ENCODE measurements around the gene EXOC3L1. TPM values are rescaled to one million over a fixed set of nuclear protein-coding genes. Genes with fewer than 3 reads are reported as not detected.

EXOC3L1 gene
- total RNA-seq, 1 donor from 2014 or later: 3.9 TPM

GRCh38 chr16:67193536-67193935 is 3.6 kb upstream of the EXOC3L1 start:
- TF ChIP-seq CTCF (IDR thresholded peaks at IDR 0.05; ENCODE audit: borderline replicate concordance): no peak
- peaks cover 55% of the 10 kb centered on the region for H3K4me1 ChIP-seq
- intact Hi-C loops (cut with micrococcal nuclease): no loop called here
- DNase-seq: no peak
- H3K36me3 ChIP-seq: peaks cover 48% of the 10 kb centered on the region
- no peaks in the 10 kb centered on the region for H3K27me3 ChIP-seq (ENCODE audit: low read depth)
- H3K27ac ChIP-seq (replicated peaks): no peak overlapping the region
- no peaks in the 10 kb centered on the region for H3K9me3 ChIP-seq (replicated peaks)
- peak overlapping the region; percentile 86 for H3K4me3 ChIP-seq

- peaks cover 42% of the 10 kb centered on the region for H3K36me3 ChIP-seq
- DNase-seq: no peak
- H3K27ac ChIP-seq (replicated peaks): peak overlapping the region; percentile 88
- peaks cover 48% of the 10 kb centered on the region for H3K4me1 ChIP-seq
- H3K27me3 ChIP-seq (ENCODE audit: low read depth): no peaks in the 10 kb centered on the region
- no peaks in the 10 kb centered on the region for H3K9me3 ChIP-seq (replicated peaks)
- intact Hi-C loops (cut with micrococcal nuclease): no loop called here
- no peak for TF ChIP-seq CTCF (IDR thresholded peaks at IDR 0.05; ENCODE audit: borderline replicate concordance)
- H3K4me3 ChIP-seq: peak overlapping the region; percentile 86
These were observed 2.9 kb upstream of the EXOC3L1 start for GRCh38 chr16:67192781-67193361.

- Histone ChIP-seq H3K27ac (replicated peaks) (peak within 1 kb of the TSS; percentile 88), H3K36me3 (peaks cover 35% of the 10 kb centered on the region)
- intact Hi-C loops (cut with micrococcal nuclease): no loop called here
These were observed 2.2 kb upstream of the EXOC3L1 start, which contains the start of gene E2F4 for GRCh38 chr16:67191995-67192681. Gene E2F4, plus strand, starts transcription at chr16:67192155. Its CDS starts 73 bp downstream, at chr16:67192228.

GRCh38 chr16:67191411-67191994 is 1.6 kb upstream of the EXOC3L1 start:
- TF ChIP-seq CTCF (IDR thresholded peaks at IDR 0.05; ENCODE audit: borderline replicate concordance): no peak
- intact Hi-C loops (cut with micrococcal nuclease): no loop called here
- Histone ChIP-seq H3K27ac (replicated peaks) (peak overlapping the region; percentile 88), H3K9me3 (replicated peaks) (no peaks in the 10 kb centered on the region), H3K36me3 (peaks cover 29% of the 10 kb centered on the region), H3K27me3 (ENCODE audit: low read depth) (no peaks in the 10 kb centered on the region), H3K4me3 (peak overlapping the region; percentile 86), H3K4me1 (peaks cover 42% of the 10 kb centered on the region)
- DNase-seq: no peak

More at GRCh38 chr16:67191995-67192681, 2.2 kb upstream of the EXOC3L1 start, which contains the start of gene E2F4:
- Histone ChIP-seq H3K4me1 (peaks cover 42% of the 10 kb centered on the region), H3K4me3 (peak within 1 kb of the TSS; percentile 86), H3K27me3 (ENCODE audit: low read depth) (no peaks in the 10 kb centered on the region), H3K9me3 (replicated peaks) (no peaks in the 10 kb centered on the region)
- TF ChIP-seq CTCF (IDR thresholded peaks at IDR 0.05; ENCODE audit: borderline replicate concordance): no peak
- DNase-seq: peak; percentile 90

- Histone ChIP-seq H3K36me3 (peaks cover 21% of the 10 kb centered on the region), H3K4me1 (peaks cover 48% of the 10 kb centered on the region), H3K27me3 (ENCODE audit: low read depth) (no peaks in the 10 kb centered on the region), H3K9me3 (replicated peaks) (no peaks in the 10 kb centered on the region), H3K4me3 (peak overlapping the region; percentile 53), H3K27ac (replicated peaks) (peak overlapping the region; percentile 88)
- intact Hi-C loops (cut with micrococcal nuclease): no loop called here
- TF ChIP-seq CTCF (IDR thresholded peaks at IDR 0.05; ENCODE audit: borderline replicate concordance): no peak
- no peak for DNase-seq
These were observed 788 bp upstream of the EXOC3L1 start for GRCh38 chr16:67190448-67191399.

Data from left ventricle myocardium inferior (tissue), 1 donor.